Stomach (tissue), 4 donors: ENCODE results near the gene CCDC127.

Experiments
- POLR2A ChIP-seq, 4 donors: fragments of 450-650 bp; IDR thresholded peaks; one replicate each; pipeline ENCODE4 v1.6.1; 2016; ENCODE audit warnings: antibody characterized with exemption in 4 of 4, control low read depth in 2 of 4, mild to moderate bottlenecking in 1 of 4, moderate library complexity in 1 of 4
- POLR2AphosphoS5 ChIP-seq, 3 donors: sonication (generic); formaldehyde crosslinking; IDR thresholded peaks; one replicate each; pipeline ENCODE4 v1.6.1; 2016; ENCODE audit warnings: antibody characterized with exemption in 3 of 3
- TF ChIP-seq, protein P1 (sequence below), 7 experiments: fragments of 450-650 bp in 4 of 7; fragments of 200-600 bp in 3 of 7; sonication (generic) in 3 of 7; IDR thresholded peaks; one replicate each; pipeline ENCODE4 v1.5.1; 2016 to 2019; ENCODE audit warnings: antibody characterized with exemption in 7 of 7, control low read depth in 2 of 7, mild to moderate bottlenecking in 1 of 7

DNA sequence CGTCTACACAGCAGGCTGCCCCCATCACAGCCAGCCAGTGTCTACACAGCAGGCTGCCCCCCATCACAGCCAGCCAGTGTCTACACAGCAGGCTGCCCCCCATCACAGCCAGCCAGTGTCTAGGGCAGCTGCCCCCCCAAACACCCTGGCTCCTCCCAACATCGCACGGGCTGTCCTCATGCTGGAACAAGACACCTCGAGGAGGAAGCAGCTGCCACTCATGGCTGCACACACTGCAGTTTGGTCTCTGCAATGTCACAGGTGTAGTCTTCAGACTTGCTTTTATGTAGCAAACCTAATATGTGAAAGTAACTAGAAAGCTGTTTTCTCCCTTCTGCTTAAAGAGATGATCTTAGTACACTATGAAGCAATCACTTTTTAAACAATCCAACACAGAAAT, 17.0 kb downstream of the CCDC127 start:
- TF ChIP-seq, protein P1, sequence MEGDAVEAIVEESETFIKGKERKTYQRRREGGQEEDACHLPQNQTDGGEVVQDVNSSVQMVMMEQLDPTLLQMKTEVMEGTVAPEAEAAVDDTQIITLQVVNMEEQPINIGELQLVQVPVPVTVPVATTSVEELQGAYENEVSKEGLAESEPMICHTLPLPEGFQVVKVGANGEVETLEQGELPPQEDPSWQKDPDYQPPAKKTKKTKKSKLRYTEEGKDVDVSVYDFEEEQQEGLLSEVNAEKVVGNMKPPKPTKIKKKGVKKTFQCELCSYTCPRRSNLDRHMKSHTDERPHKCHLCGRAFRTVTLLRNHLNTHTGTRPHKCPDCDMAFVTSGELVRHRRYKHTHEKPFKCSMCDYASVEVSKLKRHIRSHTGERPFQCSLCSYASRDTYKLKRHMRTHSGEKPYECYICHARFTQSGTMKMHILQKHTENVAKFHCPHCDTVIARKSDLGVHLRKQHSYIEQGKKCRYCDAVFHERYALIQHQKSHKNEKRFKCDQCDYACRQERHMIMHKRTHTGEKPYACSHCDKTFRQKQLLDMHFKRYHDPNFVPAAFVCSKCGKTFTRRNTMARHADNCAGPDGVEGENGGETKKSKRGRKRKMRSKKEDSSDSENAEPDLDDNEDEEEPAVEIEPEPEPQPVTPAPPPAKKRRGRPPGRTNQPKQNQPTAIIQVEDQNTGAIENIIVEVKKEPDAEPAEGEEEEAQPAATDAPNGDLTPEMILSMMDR (IDR thresholded peaks at IDR 0.05) = no peak
- TF ChIP-seq POLR2A (IDR thresholded peaks at IDR 0.05) (no peak), POLR2AphosphoS5 (IDR thresholded peaks at IDR 0.05) (no peak)
